Retina (tissue), 1 donor: ENCODE measurements around the gene SLC9A3.

Source experiments
- DNase-seq: peaks from one replicate; pipeline ENCODE4 v3.0.0-alpha.2; 2016

SLC9A3 gene

DNA sequence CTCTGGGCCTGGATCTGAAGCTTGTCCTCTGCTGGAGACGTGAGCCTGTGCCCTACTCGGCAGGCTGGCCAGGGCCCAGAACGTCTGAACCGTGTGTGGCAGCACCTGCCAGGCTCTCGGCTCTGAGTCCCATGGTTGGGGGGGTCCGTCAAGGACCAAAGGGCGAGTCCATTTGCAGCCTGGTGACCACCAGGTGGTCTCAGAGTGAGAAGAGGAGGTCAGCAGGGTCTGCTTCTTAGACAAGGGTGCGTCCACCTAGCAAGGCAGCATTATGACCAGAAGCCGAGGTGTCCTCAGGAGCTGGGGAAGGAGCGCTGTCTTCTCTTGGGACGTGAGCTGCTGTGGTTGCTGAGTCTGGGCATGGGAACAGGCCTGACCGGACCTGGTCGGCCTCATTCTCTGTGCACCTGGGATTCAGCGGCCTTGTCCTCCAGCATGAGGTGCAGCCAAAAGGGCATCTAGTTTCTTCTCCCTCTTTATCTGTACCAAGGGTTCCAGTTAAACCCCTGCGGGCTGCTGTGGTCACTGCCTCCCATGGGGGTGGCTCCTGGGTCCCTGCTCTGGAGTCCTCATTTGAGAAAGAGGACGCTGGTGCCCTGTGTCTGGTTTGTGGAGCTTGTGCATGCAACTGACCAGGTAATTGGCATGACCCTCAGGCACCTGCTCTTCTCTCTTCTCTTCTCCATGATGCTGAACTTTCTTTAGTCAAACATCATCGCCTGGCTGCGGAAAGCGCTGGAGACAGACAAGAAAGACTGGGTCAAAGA lies 66.9 kb downstream of the SLC9A3 start:
- DNase-seq, result no peak

DNA sequence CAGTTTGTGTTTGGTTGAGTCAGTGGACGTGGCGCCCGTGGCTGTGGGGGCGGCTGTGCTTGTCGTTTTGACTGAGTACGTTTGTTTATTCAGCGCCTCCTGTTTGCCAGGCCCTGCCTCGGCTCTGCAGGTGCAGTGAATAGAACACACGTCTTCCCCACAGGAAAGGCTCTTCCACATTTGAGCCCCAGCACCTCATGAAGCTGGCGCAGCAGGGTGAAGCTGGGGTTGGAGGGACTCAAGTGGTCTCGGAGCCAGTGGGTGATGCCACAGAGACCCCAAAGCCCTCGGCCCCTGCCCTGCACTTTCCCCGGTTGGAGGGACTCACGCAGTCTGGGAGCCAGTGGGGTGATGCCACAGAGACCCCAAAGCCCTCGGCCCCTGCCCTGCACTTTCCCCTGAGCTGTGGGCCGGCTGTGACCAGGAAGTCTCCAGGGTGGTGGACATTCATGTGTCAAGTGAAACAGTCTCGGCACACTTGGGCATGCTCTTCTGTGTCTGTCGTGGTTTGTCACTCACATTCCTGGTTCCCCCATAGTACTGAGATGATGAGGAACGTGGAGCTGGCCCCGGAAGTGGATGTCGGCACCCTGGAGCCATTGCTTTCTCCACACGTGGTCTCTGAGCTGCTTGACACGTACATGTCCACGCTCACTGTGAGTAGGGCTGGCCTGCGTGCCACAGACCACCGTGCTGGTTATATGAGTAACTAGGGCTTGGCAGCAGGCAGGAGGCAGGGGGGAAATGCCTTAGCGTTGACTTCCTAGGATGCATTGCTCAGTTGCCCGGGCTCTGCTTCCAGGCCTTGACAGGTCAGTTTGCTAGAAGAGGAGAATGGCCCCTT lies 67.7 kb downstream of the SLC9A3 start:
- no peak for DNase-seq

DNA sequence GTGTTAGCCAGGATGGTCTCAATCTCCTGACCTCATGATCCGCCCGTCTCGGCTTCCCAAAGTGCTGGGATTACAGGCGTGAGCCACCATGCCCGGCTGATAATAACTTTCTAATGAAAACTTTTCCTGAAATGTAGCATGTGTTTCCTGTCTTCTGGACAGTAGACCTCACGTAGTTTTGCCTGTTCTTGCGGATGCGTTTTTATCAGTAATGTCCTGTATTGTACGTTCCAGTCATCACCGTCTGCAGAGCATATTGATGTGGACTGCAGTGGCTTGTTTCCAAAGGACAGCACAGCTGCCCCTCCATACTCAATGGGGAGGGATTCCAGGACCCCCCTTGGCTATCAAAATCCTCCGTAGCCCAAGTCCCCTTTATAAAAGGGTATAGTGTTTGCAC lies 68.4 kb downstream of the SLC9A3 start:
- DNase-seq, result no peak

DNA sequence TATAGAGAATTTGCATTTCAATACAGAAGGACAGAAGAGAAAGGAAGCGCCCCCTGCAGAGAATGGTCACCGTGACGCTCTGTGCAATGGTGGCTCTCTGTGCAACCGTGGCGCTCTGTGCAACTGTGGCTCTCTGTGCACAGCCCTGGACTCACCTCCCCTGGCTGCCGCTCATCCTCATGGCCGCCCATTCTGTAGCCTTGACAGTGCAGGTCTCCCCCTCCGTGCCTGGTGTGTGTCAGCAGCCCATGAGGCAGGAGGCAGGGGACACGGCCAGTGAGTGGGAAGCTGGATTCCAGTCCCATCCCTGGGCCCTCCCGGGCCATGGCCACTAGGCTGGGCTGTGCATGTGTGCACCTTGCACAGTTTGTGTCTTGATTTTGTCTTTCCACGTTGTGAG lies 69.3 kb downstream of the SLC9A3 start:
- no peak for DNase-seq

DNA sequence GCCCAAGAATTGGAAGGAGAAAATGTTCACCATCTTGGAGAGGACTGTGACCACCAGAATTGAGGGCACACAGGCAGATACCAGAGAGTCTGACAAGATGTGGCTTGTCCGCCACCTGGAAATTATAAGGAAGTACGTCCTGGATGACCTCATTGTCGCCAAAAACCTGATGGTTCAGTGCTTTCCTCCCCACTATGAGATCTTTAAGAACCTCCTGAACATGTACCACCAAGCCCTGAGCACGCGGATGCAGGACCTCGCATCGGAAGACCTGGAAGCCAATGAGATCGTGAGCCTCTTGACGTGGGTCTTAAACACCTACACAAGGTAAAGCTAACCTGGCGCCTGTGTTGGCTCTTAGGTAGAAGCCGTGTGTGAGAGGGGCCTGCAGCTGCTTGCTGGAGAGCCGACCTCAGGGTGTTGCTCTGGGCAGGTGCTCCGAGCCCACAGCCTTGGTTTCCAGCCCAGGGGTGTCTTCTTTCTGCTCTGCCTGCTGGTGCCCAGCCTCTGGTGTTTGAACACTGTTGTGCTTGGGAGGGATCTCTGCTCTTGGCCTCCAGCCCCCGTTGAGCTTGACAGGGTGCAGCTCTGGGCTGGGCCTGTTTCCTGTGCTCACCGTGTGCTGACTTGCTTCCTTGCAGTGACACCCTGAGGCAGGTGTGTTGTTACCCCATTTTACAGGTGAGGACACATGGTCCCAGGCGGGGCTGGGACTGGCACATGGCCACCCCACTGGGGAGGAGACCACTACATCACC lies 70.3 kb downstream of the SLC9A3 start:
- DNase-seq, result no peak

DNA sequence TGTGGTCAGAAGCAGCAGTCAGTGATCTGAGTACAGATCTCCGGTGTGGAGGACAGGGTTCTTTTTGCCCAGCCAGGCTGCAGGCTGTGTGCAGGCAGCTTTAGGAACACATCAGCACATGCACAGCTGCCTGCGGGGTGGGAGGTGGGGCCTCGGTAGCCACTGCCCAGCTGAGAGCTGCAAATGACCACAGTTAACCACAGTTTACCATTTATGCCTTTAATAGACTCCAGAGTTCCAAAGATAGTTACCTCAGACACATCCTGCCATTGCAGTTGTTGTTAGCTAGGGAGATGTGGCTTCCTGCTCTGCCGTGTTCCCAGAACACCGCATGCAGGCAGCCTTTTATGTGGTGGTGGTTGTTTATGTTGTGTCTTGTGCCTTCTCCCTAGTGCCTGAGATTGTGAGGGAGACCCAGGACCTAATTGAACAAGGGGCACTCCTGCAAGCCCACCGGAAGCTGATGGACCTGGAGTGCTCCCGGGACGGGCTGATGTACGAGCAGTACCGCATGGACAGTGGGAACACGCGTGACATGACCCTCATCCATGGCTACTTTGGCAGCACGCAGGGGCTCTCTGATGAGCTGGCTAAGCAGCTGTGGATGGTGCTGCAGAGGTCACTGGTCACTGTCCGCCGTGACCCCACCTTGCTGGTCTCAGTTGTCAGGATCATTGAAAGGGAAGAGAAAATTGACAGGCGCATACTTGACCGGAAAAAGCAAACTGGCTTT lies 71.1 kb downstream of the SLC9A3 start:
- DNase-seq, result no peak

DNA sequence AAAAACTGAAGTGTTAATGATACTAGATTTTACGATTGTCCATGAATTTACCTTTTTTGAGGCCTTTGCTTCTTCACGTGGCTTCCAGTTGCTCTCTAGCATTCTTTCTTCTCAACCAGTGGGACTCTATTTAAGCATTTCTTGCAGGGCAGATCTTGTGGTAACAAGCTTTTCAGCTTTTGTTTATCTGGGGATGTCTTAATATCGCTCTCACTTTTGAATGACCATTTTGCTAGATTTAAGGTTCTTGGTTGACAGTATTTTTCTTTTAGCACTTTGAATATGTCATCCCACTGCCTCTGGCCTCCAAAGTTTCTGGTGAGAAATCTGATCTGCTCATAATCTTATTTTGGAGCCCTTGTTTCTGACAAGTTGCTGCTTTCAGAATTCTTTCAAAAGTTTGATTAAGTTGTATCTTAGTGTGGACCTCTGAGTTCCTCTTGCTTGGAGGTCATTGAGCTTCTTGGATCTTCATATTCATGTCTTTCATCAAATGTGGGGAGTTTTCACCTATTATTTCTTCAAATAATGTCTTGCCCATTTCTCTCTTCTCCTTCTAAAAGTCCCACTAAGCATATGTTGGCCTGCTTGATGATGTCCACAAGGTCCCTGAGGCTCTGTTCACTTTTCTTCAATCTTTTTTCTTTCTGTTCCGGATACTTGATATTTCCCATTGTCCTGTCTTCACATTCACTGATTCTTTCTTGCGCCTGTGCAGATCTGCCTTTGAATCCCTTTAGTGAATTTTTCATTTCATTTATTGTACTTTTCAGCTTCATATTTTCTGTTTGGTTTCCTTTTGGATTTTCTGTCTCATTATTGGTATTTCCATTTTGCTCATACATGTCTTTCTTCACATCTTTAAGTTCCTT lies 72.4 kb downstream of the SLC9A3 start:
- no peak for DNase-seq

DNA sequence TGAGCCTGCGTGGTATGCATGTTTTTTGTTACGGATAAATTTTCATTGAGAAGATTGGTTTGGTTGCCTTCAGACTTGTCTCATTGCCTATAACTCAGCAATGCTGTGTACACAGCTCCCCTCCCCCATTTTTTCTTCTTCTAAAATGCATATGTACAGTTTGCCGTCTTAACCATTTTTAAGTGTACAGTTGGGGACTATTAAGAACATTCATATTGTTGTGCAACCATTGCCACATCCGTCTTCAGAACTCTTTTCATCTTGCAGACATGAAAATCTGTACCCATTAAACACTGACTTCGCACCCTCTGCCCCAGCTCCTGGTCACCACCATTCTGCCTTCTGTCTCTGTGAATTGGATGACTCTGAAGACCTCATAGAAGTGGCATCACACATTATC lies 75.1 kb downstream of the SLC9A3 start:
- no peak for DNase-seq

DNA sequence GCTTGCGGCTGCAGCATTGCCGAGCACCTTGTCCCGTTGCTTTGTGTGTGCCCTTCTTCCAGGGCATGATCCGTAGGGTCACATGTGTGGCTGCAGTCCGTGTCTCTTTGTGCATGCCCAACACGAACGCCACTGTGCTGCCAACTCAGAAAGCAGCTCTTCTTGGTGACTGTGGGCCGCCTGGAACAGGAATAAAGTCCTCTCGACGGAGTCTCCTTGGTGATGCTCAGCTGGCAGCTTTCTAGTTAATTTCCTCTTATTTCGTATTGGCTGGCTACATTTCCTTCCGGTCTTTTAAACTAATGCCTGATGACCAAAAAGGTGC lies 75.5 kb downstream of the SLC9A3 start:
- DNase-seq, result no peak

DNA sequence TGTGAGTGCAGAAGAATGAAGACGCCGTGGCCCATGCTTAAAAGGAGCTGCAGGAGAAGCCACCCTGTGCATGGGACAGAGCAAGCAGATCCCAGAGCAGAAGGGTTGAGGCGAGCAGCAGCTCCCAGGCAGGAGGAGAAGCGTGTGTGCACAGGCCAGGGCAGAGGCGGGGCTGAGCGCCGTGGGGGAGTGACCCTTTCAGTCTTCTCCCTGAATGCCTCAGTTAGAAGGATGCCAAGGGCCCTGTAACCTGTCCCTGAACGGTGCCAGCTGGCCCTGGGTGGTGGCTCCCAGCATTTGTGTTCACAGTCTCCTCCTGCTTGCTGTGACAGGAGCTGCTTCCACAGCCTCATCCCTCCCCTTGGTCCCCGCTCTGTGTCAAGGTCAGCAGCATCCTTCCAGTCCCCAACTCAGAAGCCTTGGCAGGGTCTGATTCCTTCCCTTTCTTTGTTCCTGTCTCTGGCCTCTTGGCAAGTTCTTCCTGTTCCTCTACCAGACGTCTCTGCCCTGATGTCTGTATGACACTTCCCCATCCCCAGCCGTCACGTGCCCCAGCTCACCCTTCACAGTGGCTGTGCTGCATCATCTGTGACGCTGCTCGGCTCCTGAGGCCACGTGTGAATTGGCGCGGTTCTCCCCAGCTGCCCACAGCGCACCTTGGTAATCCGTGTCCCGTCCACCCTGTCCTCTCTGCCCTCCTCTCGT lies 76.0 kb downstream of the SLC9A3 start:
- no peak for DNase-seq

DNA sequence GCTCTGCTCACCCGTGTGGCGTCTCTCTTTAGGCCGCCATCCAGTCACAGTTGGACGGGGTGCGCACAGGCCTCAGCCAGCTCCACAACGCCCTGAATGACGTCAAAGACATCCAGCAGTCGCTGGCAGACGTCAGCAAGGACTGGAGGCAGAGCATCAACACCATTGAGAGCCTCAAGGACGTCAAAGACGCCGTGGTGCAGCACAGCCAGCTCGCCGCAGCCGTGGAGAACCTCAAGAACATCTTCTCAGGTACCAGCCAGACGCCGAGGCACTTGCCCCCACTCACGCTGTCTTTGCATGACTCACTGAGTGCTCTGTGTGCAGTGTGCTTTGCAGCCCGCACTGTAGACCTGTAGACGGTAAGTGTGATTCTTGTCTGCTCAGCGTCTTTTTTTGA lies 76.7 kb downstream of the SLC9A3 start:
- no peak for DNase-seq

DNA sequence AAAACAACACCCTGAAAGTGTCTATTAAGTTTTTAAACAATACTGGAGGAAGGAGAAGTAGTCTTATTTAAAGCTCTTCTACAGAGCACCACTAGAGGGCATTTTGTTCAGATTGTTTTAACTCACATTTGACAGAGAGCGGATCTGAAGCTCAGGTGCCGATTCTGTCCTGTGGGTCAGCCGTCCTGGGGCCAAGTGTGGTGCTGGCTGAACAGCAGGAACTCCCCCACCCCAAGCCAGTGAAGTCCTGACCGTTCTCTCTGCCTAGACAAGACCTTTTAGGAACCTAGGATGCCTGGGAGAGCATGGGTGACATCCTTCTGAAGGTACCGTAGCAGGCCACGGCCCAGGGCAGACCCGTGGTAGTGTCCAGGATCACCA lies 77.4 kb downstream of the SLC9A3 start:
- no peak for DNase-seq

DNA sequence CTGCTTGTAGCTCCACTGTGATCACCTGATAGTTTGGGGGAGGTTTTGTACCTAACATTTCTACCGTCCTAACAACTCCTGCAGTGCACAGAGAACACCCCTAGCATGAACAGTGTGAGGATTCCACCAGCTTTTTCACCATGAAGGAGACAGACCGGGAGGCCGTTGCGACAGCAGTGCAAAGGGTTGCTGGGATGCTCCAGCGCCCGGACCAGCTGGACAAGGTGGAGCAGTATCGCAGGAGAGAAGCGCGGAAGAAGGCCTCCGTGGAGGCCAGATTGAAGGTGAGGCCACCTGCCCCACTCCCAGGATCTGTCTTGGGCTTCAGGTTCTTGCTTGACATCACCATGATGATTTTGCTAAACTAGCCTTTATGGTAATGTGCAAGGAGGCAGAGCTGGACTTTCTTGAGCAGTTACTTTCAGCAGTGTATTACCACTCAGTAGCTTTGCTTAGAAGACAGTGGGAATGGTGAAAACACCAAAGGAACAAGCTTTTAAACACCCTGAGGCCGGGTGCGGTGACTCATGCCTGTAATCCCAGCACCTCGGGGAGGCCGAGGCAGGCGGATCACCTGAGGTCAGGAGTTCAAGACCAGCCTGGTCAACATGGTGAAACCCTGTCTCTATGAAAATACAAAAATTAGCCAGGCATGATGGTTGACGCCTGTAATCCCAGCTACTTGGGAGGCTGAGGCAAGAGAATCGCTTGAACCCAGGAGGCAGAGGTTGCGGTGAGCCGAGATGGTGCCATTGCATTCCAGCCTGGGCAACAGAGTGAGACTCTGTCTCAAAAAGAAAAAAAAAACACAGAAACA lies 78.0 kb downstream of the SLC9A3 start:
- no peak for DNase-seq

DNA sequence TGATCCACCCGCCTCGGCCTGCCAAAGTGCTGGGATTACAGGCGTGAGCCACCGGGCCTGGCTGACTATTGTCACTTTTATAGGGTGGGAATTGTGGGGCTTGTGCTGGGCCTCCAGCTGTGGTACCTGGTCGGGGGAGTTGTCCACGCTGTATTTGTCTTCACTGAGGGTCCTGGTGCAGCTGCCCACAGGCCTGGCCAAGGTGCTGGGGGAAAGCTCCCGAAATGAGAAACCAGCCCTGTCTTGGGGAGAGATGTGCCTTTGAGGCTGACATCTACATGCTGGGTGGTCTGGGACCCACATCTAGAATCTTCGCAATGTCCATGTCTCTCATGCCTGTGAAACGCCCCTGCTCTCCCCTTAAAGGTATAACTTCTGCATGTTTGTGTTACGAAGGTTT lies 78.7 kb downstream of the SLC9A3 start:
- DNase-seq, result no peak

DNA sequence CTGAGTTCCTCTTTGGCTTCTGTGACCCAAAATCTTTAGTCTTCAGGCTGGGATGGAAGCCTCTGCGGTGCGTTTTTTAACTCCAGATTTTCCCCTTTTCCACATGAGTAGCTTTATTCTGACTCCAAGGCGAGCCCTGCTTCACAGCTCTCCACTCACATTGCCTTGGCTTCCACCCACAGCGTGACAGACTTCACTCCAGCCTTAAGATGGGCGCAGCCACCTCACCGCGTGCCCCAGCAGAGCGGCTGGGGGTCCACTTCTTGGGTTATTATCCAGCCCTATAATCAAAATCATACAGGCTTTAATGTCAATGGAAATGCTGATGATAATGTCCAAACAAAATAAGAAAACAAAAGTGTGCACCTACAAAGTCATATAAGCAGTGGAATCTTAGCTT lies 80.0 kb downstream of the SLC9A3 start:
- no peak for DNase-seq

DNA sequence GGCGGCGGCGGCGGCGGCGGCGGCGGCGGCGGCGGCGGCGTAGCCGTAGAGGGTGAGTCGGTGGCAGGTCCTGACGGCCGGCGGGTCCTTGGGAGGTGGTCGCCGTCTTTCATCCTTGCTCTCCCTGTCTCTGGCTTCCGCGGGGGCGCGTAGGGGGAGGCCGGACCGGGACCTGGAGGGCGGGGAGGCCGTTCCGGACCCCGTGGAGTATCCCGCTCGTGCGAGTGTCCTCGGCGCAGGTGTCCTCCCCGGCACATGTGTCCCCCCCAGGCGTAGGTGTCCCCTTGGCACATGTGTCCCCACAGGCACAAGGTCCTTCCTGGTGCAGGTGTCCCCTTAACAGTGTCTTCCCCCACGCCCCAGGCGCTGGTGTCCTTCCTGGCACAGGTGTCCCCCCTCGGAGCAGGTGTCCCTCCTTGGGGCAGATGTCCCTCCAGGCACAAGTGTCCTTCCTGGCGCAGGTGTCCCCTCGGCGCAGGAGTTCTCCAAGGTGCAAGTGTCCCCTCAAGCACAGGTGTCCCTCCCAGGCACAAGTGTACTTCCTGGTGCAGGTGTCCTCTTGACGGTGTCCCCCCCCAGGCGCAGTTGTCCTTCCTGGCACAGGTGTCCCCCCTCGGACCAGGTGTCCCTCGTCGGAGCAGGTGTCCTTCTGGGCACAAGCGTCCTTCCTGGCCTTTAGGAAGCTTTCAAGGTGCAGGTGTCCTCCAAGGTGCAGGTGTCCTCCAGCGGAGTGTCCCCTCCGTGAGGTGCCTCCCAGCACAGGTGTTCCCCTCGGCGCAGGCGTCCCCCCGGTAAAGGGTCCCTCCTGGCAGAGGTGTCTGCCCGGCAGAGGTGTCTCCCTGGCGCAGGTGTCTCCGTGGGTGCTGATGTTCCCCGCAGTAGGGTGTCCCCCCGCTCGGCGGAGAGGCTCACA lies 80.8 kb downstream of the SLC9A3 start:
- DNase-seq, result peak; percentile 20

DNA sequence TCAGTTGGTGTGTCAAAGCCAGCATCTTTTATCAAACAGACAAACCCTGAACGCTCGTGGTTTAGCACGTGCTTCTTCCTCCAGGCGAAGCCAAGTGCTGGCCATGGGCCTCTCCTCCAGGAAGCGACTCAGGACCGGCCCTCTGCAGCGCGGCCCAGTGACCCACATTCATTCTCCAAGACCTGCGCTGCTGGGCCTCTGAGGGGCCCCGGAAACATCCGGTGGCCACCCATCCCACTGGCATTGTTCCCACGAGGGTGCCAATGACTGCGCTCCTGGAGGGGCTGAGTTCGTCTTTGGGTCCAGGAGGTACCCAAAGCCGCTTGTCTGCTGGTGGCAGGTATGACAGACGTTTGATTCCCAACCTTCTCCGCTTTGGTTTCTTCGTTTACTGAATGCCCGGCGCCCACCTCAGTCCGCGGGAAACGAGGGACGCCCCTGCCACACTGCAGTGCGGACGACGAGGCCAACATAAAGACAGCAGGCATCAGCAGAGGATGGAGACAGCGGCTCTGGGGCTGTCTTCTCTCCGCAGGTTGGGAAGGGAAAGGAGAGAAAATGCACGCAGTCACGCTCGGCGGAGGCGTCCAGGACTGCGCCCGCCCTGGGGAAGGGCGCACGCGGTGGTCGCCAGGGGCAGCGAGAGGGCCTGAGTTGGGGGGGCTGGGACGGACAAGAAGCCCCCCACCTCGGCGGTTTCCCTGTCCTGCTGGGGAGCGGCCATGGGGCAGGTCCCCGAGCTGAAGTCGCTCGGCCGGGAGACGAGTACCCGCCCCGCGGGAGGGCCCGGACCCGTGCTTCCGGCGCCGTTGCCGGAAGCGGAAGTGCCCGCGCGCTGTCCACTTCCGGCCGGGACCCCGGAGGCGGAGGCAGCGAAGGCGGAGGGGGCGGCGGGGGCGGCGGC lies 81.7 kb downstream of the SLC9A3 start, which contains the start of gene EXOC3:
Gene EXOC3, plus strand, starts transcription at position 842 of the 904 bp plus-strand sequence. CDS start 3,030 bp downstream, outside the sequence.
- peak; percentile 88 for DNase-seq

DNA sequence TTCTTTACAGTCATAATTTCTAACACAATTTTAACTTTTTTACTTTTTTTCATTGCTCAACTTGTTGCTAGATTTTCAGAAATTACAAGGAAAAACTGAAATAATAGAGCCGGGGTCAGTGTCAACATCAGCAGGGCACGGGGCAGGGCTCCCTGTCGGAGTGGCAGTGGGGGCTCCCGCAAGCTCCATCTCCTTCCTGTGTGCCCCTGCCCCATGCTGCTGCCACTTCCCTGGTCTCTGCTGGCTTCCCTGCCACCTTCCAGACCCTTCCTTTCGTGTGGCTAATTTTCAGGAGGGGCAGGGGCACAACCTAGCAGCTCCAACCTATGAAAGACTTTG lies 82.3 kb downstream of the SLC9A3 start:
- no peak for DNase-seq
